IPS-15b (cell line): Measurements from ENCODE around the gene CD81.

Experiments
- H3K27me3 ChIP-seq: one replicate; pipeline ENCODE4 v1.6.1; 2013; ENCODE audit warnings: low read length; ENCODE audit not compliant: control insufficient read depth, insufficient read depth
- H3K36me3 ChIP-seq: one replicate; pipeline ENCODE4 v1.6.1; 2013; ENCODE audit warnings: low read length; ENCODE audit not compliant: control insufficient read depth, insufficient read depth
- H3K4me1 ChIP-seq: one replicate; pipeline ENCODE4 v1.6.1; 2013; ENCODE audit warnings: mild to moderate bottlenecking, low read length; ENCODE audit not compliant: control insufficient read depth, insufficient read depth
- H3K4me3 ChIP-seq: one replicate; pipeline ENCODE4 v1.5.1; 2013; ENCODE audit warnings: low read depth, low read length
- H3K9ac ChIP-seq: one replicate; pipeline ENCODE4 v1.6.1; 2013; ENCODE audit warnings: low read depth, mild to moderate bottlenecking, low read length
- H3K9me3 ChIP-seq: one replicate; pipeline ENCODE4 v1.6.1; 2013; ENCODE audit warnings: mild to moderate bottlenecking, low read length; ENCODE audit not compliant: control insufficient read depth, insufficient read depth

Gene CD81

DNA sequence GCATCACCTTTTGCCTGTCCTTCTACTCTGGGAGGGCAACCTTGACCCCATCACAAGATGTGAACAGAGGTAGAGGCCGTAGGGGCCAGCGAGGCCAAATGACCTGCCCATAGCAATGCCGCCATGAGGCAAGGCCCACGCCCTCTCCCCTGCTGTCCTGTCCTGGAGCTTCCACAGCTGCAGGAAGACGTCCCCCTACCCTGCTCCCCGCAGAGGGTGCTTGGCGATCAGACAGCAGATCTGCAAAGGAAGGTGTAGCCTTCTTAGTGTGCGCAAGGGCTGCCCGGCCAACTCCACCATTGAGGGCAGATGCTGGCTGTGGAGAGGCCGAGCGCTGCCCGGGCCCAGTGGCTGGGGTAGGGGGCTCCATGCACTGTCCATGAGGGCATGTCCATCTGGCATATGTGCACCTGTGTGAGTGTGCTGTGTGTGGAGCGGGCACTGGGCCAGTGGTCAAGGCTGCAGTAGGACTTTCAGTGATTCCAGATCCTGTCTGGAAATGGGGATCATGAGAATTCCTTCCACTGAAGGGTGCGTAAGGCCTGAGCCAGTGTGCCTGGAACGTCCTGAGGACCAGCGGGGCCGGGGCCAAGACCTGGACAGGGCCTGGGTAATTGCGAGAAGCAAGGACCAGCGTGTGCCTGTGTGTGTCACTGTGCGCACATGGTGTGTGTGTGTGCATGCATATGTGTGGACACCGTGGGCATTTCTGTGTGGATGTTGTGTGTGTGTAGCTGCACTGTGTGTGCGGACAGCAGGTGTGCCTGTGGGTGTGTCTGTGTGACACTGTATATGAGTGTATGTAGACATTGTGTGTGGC, 56.2 kb downstream of the CD81 start:
- Histone ChIP-seq H3K9ac (no peak overlapping the region), H3K4me1 (no peaks in the 10 kb centered on the region), H3K36me3 (no peaks in the 10 kb centered on the region), H3K27me3 (peaks cover 3% of the 10 kb centered on the region), H3K4me3 (no peak overlapping the region), H3K9me3 (no peaks in the 10 kb centered on the region)

DNA sequence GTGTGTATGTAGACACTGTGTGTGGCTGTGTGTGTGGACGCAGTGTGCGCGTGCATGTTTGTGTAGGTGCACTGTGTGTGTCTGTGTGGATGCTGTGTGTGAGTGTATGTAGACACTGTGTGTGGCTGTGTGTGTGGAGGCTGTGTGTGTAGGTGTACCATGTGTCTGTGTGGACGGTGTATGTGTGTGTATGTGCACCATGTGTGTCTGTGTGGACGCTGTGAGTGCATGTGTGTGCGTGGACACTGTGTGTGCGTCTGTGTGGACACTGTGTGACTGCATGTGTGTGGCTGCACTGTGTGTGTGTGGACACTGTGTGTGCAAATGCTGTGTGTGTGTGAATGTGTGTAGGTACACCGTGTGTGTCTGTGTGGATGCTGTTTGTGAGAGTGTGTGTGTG, 56.9 kb downstream of the CD81 start:
- Histone ChIP-seq H3K36me3 (no peaks in the 10 kb centered on the region), H3K9ac (no peak overlapping the region), H3K27me3 (peaks cover 3% of the 10 kb centered on the region), H3K4me3 (no peak overlapping the region), H3K4me1 (no peaks in the 10 kb centered on the region), H3K9me3 (no peaks in the 10 kb centered on the region)

DNA sequence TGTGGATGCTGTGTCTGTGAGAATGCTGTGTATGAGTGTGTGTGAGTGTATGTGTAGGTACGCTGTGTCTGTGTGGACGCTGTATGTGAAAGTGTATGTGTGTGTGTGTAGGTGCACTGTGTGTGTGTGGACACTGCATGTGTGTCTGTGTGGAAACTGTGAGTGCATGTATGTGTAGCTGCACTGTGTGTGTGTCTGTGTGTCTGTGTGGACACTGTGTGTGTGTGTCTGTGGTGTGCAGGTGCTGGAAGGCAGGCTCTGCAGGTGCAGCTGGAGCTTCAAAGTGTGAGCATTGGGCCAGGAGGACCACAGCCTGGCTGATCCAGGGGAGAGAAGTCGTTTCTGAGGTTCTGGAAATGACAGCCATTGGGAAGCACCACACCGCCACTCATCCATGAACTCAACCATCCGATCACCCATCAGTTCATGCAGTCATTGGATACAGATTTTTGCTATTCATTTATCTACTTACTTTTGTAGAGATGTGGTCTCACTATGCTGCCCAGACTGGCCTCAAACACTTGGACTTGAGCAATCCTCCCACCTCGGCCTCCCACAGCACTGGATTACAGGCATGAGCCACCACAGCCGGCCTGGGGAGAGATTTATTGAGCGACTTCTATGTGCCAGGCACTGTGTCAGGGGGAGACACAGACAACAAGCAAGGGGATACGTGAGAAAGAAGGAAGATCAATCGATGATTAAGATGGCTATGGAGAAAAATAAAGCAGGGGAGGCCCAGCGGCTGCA, 57.6 kb downstream of the CD81 start:
- no peaks in the 10 kb centered on the region for H3K4me1 ChIP-seq
- H3K9ac ChIP-seq: no peak overlapping the region
- peaks cover 3% of the 10 kb centered on the region for H3K27me3 ChIP-seq
- no peaks in the 10 kb centered on the region for H3K36me3 ChIP-seq
- no peaks in the 10 kb centered on the region for H3K9me3 ChIP-seq
- H3K4me3 ChIP-seq: no peak overlapping the region

DNA sequence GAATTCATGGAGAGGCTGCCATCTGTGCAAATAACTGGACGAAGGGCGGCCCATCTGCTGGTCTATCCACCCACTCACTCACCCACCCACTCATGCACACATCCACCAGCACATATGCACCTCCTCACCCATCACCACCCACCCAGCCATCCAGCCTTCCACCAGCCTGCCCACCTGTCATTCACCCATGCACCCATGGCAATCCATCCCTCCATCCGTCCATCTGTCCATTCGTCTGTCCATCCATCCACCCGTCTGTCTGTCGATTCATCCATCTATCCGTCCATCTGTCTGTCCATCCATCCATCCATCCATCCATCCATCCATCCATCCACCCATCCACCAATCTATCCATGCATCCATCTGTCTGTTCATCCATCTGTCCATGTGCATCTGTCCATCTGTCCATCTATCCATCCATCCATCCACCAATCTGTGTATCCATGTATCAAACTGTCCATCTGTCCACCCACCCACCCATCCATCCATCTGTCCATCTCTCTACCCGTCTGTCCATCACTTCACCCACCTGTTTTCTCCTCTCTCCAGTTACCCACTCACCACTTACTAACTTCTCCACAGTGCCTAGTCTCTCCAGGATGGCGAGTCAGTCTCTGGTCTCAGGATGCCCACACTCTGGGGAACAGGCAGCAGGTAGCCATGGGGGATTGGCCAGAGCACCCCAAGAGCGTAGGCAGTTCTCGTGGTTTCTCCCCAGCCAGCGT, 58.3 kb downstream of the CD81 start:
- Histone ChIP-seq H3K36me3 (no peaks in the 10 kb centered on the region), H3K27me3 (peaks cover 7% of the 10 kb centered on the region), H3K4me1 (no peaks in the 10 kb centered on the region)

DNA sequence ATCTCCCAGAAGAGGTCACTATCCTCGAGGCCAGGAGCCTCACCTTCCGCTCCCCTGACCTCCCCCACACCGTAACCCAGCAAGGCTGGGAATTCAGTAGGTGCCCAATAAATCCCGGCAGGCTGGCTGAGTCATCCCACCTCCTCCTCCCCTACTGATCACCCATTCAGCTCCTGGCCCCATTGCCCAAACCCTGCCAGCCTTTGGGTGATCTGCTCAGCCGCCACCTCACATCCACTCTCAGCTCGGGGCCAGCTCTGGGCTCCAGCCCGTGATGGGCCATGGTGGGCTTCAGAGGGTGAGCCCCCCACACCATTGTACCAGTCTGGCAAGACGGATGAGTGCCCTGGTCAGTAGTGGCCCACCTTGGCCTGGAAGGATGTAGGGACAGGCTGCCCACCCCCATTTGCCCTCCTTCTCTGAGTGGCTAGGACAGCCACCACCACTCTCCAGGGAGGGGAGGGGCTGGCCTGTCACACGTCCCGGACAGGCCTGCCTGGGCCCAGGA, 59.0 kb downstream of the CD81 start:
- Histone ChIP-seq H3K4me1 (no peaks in the 10 kb centered on the region), H3K9me3 (no peaks in the 10 kb centered on the region), H3K36me3 (no peaks in the 10 kb centered on the region), H3K9ac (no peak overlapping the region), H3K27me3 (peaks cover 10% of the 10 kb centered on the region), H3K4me3 (no peak overlapping the region)

More for the DNA sequence above, 58.3 kb downstream of the CD81 start:
- Histone ChIP-seq H3K4me3 (no peak overlapping the region), H3K9ac (no peak overlapping the region), H3K9me3 (no peaks in the 10 kb centered on the region)

DNA sequence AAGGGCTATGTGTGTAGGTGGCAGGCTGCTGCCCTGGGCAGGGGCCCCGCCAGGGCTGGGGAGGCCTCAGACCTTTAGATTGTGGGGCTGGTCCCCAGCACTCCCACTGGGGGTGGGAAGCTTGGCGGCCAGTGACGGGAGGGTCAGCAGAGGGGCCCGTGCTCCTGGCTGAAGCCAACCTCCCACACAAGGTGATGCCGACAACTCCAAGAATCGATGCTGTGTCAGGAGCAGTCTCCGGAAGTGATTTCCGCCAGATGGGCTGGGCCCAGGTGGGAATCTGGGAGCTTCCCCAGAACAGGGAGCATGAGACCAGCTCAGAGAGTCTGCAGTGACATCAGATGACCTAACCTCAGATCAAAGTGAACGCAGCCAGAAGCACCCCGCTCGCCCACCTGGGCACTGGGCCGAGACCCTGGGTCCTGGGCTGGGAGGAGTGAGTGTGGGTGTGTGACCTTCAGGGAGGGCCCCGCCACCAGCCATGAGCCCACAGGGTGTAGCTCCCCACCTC, 59.5 kb downstream of the CD81 start:
- no peak overlapping the region for H3K9ac ChIP-seq
- H3K9me3 ChIP-seq: no peaks in the 10 kb centered on the region
- peaks cover 11% of the 10 kb centered on the region for H3K27me3 ChIP-seq
- H3K4me3 ChIP-seq: no peak overlapping the region
- H3K36me3 ChIP-seq: no peaks in the 10 kb centered on the region
- H3K4me1 ChIP-seq: no peaks in the 10 kb centered on the region

DNA sequence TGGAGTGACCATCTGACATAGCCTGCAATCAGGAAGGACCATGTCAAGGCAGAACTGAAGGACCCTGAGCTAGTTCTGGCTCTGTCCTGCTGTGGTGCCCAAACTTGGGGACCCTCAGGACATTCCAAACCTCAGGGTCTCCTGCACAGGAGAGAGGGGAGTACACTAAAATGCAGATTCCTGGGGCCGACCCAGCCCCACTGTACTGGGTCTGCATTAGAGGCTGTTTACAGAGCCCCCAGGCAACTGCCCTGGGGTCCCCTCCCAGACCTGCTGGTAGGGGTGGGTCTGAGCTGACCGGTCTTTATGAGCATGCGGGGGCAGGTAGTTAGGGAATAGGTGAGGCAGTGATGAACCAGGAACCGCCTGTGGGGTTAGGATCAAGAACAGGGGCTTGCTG, 60.4 kb downstream of the CD81 start:
- no peaks in the 10 kb centered on the region for H3K36me3 ChIP-seq
- H3K4me1 ChIP-seq: no peaks in the 10 kb centered on the region
- H3K27me3 ChIP-seq: peaks cover 13% of the 10 kb centered on the region
- no peak overlapping the region for H3K9ac ChIP-seq
- H3K4me3 ChIP-seq: no peak overlapping the region
- no peaks in the 10 kb centered on the region for H3K9me3 ChIP-seq

DNA sequence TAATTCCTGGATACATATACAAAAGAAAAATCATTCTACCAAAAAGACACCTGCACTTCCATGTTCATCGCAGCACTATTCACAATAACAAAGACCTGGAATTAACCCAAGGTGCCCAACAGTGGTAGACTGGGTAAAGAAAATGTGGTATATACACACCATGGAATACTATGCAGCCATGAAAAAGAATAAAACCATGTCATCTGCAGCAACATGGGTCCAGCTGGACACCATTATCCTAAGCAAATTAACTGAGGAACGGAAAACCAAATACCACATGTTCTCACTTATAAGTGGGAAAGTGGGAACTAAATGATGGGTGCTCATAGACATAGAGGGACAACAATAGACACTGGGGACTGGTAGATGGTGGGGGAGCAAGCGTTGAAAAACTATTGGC, 62.7 kb downstream of the CD81 start:
- Histone ChIP-seq H3K36me3 (no peaks in the 10 kb centered on the region), H3K9me3 (no peaks in the 10 kb centered on the region), H3K4me1 (no peaks in the 10 kb centered on the region), H3K27me3 (peaks cover 24% of the 10 kb centered on the region), H3K9ac (no peak overlapping the region), H3K4me3 (no peak overlapping the region)

DNA sequence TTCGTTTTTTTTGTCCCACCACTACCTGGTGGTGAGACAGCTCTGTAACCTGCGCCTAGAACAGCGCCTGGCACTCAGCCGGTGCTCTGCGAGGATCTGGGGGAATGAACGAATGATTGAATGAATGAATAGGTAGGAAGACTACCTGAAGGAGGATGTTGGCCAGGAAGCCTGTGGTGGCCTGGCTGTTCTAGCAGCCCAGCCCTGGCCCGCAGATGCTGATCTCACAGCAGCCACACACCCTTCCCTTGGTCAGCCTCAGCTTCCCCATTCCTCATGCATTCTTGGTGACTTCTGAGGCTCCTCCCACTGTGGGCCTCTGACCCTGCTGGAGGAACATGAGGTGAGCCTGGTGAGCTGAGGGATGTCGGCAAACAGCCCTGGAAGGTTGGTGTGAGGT, 63.5 kb downstream of the CD81 start:
- Histone ChIP-seq H3K36me3 (no peaks in the 10 kb centered on the region), H3K9ac (no peak overlapping the region), H3K4me3 (no peak overlapping the region), H3K9me3 (no peaks in the 10 kb centered on the region), H3K27me3 (peaks cover 26% of the 10 kb centered on the region), H3K4me1 (no peaks in the 10 kb centered on the region)

DNA sequence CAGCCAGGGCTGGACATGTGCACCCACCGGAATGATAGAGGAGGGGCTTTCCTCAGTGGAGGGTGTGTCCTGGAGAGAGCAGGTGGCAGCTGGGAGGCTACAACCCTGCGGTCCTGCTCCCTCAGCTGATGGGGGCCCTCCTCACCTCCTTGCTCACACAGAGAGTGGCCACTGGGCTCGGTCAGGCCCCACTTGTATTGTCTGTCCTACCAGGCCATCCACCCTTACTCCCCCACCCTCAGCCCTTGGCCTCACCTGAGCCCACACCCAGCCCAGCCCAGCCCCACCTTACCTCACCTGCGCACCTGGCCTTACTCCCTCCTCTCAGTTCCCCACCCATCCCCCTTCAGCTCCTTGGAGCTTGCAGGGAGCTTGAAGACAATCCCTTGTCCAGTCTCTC, 64.1 kb downstream of the CD81 start:
- Histone ChIP-seq H3K4me1 (no peaks in the 10 kb centered on the region), H3K4me3 (no peak overlapping the region), H3K36me3 (no peaks in the 10 kb centered on the region), H3K27me3 (peaks cover 31% of the 10 kb centered on the region), H3K9ac (no peak overlapping the region), H3K9me3 (no peaks in the 10 kb centered on the region)

DNA sequence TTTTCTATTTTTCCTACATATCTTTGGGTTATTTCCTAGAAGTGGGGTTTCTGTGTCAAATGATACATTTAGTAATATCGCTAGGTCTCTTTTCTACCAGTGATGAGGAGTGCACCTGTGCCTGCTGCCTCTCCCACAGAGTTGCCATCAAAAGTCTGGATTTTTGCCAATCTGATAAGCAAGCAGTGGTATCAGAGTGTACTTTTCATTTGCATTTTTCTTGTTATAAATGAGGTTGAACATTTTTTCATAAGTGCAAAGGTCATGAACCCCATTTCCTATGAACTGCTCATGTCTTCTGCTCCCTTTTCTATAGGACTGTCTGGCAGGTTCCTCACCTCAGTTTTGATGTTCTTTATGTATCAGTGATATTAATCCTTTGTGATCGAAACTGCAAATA, 65.5 kb downstream of the CD81 start:
- H3K27me3 ChIP-seq: peaks cover 44% of the 10 kb centered on the region
- no peak overlapping the region for H3K4me3 ChIP-seq
- H3K36me3 ChIP-seq: no peaks in the 10 kb centered on the region
- H3K4me1 ChIP-seq: no peaks in the 10 kb centered on the region
- no peak overlapping the region for H3K9ac ChIP-seq
- H3K9me3 ChIP-seq: no peaks in the 10 kb centered on the region
